GM19467 (cell line): ENCODE results near the gene SLC39A10.
"Not testable (repeated sequence)": the region's sequence is repeated elsewhere in the genome, so short reads cannot be mapped to it uniquely, and the experiment has no call there.

Experiments
- ATAC-seq: cut with Tn5 transposase; IDR thresholded peaks from one replicate; pipeline ENCODE4 v1.9.1; 2021; ENCODE audit warnings: mild to moderate bottlenecking, moderate library complexity; ENCODE audit not compliant: unreplicated experiment

SLC39A10 gene

DNA sequence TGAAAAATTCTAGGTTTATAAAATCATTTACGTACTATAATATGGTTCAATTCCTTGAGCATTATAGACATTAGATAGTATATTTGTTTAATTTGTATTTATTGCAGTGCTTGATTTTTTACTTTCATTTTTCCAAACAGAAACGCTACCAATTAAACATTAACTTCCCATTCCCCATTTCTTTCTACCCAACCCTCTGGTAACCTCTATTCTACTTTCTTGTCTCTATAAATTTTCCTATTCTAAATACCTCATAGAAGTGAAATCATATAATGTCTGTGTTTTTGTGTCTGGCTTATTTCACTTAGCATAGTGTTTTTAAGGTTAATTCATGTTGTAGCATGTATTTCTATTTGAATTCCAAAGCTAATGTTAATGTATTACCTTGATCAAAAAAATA, 11.6 kb upstream of the SLC39A10 start:
- no peak for ATAC-seq

DNA sequence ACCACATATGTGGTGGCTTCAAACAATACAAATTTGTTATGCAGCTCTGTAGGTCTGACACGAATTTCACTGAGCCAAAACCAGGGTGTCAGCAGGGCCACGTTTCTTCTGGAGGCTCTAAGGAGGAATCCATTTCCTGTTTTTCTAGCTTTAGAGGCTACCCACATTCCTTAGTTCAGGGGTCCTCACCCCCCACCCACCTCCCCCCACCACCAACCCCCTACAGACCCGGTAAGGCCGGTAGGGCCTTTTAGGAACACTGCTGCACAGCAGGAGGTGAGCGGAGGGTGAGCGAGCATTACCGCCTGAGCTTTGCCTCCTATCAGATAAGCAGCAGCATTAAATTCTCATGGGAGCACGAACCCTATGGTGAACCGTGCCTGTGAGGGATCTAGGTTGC, 10.6 kb upstream of the SLC39A10 start:
- ATAC-seq: no peak

DNA sequence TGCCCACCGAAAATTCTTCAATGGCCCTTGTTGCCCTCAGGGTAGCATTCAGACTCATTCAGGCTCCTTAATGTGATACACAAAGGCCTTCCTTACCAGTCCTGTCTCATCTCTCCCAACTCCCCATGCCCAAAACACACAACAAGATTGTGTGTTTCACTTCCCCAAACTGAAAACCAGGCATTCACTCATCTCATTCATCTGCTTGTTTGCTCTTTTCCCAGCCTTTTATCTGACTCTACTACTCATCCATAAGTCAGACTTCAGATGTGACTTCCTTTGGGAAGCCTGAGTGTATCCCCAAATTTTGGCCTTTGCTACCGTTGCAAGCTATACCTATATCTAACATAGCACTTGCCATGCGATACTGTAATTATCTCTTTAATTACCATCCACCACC, 9.7 kb upstream of the SLC39A10 start:
- no peak for ATAC-seq

DNA sequence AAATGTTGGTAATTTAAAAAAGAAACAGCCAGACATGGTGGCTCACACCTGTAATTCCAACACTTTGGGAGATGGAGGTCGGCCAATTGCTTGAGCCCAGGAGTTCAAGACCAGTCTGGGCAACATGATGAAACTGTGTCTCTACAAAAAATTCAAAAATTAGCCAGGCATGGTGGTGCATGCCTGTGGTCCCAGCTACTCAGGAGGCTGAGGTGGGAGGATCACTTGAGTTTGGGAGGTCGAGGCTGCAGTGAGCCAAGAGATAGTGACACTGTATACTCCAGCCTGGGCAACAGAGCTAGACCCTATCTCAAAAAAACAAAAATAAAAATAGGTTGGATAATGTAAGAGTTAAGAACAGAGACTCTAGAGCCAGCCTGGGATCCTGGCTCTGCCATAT, 8.7 kb upstream of the SLC39A10 start:
- ATAC-seq: not testable (repeated sequence)

DNA sequence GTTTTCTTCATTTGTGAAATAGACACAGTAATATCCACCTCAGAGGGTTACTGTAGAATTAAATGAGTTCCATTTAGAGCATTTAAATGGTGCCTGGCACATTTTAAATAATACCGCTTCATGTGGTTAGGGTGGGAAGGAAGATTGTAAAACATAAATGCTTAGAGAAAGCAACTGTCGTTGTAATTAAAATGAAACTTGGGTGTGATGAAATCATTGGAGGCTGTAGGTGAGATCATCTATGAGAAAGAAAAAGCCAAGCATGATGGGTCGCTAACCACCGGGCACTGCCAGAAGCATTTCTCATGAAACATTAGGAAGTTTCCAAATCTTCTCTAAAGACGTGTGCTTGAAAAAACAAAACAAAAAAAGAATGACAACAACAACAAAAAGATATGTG, 8.2 kb upstream of the SLC39A10 start:
- no peak for ATAC-seq

- ATAC-seq: peak; percentile 5
Observed at GRCh38 chr2:195649629-195650190, 7.3 kb upstream of the SLC39A10 start.

GRCh38 chr2:195651046-195651445, 6.0 kb upstream of the SLC39A10 start:
- no peak for ATAC-seq

DNA sequence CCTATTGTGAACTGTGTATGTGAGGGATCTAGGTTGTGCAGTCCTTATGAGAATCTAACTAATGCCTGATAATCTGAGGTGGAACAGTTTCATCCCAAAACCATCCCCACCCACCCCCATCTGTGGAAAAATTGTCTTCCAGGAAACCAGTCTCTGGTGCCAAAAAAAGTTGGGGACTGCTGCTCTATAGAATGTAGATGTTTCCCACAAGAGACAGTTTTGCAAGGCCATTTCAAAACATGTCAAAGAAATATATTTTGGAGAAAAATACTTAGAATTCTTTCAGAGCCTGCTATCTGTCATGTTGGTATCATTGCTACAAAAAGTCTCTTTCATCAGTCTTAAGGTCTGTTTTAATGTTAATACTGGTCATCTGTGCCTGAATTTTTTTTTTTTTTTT, 4.1 kb upstream of the SLC39A10 start:
- ATAC-seq: no peak

- ATAC-seq: no peak
Observed at GRCh38 chr2:195656161-195656858, 716 bp upstream of the SLC39A10 start.

DNA sequence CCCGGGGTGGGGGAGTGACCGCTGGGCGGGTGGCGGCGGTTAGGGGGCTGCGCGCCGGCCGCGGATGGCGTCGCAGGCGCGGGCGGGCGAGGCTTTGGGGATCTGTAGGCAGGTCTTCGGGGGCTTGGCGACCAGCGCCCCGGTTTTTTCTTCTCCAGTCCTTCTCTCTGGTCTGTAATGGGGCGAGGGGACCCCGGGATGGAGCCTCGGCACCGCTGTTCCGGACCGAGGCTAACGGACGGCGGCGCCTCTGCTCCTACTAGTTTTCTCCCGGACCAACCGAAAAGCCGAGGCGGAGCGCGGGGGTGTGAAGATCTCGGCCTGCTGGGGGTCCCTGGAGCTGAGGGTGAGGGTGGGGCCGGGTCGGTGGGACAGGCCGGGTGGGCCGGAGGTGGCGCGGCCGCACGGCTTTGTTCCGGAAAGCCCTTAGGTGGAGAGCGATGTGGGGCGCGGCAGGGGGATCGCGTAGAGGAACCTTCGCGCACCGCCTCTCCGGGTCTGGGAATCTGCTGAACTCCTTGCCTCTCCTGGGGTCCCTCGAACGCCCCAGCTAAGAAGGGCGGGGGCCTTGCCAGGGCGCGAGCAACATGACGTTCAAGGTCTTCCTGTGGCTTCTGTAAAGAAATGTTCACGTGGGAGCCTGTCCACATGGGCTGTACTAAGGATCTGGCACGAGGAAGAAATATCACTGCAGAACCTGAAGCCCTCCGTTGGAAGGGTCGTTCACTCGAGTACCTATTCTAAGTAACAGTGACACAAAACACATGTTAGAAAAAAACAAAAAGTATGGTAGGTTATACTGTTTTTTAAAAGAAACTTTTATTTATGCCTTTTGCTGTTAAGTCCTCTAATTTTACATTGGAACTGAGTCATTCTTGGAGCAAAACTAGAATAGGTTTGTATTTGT, 861 bp downstream of the SLC39A10 start:
- peak; percentile 23 for ATAC-seq

DNA sequence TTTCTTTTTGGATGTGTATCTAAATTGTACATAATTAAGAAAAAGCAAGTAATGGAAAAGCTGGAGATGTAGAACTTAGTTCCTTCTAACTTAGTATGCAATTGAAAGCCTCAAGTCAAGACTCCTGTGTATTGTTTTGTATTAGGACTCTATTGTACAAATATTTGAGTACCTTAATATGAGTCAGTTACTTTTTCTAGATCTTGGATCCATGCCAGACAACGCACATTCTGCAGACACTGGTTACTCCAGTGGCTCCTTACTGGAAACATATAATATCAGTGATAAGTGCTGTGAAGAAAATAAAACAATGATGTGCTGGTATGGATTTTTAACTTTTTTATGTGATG, 1.5 kb downstream of the SLC39A10 start:
- no peak for ATAC-seq

DNA sequence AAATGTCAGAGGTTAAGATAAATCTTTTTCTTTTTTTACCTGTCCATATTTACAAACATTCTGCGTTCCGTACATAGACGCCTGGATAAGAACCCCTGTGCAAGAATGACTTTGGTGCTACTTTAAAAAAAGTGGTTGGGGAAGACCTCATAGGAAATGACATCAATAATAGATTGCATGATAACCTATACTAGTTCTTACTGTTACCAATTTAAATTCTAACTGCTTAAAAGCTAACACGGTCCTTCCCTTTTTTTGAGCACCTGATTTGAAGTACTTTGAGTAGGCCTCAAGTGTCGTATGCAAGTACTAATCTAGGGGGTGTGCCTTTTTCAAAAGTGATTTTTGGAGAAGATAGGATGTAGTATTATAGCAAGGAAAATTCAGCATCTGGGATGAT, 2.1 kb downstream of the SLC39A10 start:
- no peak for ATAC-seq

- ATAC-seq: no peak
Observed at GRCh38 chr2:195659982-195660890, 3.2 kb downstream of the SLC39A10 start.

GRCh38 chr2:195662138-195662537, 5.1 kb downstream of the SLC39A10 start:
- no peak for ATAC-seq

DNA sequence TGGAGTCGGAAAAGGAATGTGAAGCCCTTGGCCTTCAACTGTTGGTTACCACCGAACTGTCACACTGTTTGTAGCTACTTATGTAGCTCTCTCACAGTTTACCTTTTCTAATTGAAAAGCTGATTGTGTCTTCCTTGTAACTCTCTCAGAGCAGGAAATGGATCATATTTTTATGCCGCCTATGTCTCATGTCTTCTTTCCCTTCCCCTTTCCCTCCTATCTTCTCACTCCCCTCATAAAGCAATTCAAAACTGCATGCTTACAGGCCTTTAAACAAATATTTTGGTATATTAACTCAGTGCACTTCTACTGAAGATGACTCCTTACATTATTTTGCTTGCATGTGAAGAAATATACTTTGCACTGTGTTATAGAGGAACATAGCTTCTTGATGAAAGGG, 6.0 kb downstream of the SLC39A10 start:
- no peak for ATAC-seq

- no peak for ATAC-seq
Observed at GRCh38 chr2:195664528-195664927, 7.5 kb downstream of the SLC39A10 start.

GRCh38 chr2:195665153-195665552, 8.1 kb downstream of the SLC39A10 start:
- not testable (repeated sequence) for ATAC-seq

DNA sequence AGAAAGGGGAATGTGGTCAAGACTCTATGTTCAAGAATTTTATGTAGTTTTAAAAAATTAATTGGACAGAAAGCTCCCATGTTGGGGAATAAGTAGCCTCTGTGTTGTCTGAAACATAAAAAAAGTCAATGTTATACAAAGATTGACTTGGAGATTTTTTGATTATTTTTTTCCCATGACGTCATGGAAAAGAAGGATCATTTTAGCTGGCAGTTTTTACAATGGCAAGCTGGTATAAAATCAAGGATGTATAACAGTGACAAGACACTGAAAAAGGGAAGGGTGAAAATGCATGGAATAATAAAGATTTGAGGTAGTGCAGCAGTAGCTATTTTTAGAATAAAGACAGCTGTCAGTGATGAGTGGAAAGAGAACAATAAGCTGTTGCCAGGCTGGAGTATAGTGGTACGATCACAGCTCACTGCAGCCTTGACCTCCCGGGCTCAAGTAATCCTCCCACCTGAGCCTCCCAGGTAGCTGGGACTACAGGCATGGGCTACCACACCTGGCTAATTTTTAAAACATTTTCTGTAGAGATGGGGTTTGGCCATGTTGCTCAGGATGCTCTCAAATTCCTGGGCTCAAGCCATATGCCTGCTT, 9.2 kb downstream of the SLC39A10 start:
- ATAC-seq: no peak

- no peak for ATAC-seq
Observed at GRCh38 chr2:195667974-195668373, 10.9 kb downstream of the SLC39A10 start.

GRCh38 chr2:195670191-195670590, 13.2 kb downstream of the SLC39A10 start:
- no peak for ATAC-seq

GRCh38 chr2:195671563-195671962, 14.5 kb downstream of the SLC39A10 start:
- ATAC-seq: no peak
